HG03095 (cell line): Measurements from ENCODE around the gene FAM180A.
"Not testable (repeated sequence)": the region's sequence is repeated elsewhere in the genome, so short reads cannot be mapped to it uniquely, and the experiment has no call there.

Source experiments
- ATAC-seq: cut with Tn5 transposase; IDR thresholded peaks from one replicate; pipeline ENCODE4 v1.9.1; 2021; ENCODE audit warnings: moderate library complexity; ENCODE audit not compliant: unreplicated experiment

The FAM180A gene

DNA sequence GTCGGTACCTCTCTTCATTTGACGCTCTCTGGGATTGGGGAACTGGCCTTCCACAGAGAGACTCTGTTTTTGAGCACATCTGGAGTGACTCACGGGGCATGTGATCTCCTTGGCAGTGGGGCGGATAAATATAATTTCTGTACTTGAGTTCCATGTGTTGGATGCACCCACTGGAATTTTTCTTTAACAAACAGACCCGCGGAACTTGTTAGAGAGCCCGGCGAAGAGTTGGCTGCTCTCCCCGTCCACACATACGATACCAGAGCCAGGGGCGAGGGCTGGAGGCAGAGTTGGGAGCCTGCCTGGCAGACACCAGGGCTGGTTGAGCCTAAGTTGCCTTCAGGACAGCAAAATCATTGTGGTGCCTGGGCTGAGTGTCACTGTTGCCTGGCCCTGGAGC lies at the start of gene FAM180A:
TSS of gene FAM180A (minus strand) at position 44 of the 400 bp plus-strand sequence. CDS start 233 bp downstream, outside the sequence.
- no peak for ATAC-seq

GRCh38 chr7:135798095-135798494 lies 49.5 kb upstream of the FAM180A start:
- ATAC-seq = no peak

- ATAC-seq = no peak
Observed at GRCh38 chr7:135795846-135796570, 47.4 kb upstream of the FAM180A start.

GRCh38 chr7:135793841-135794240 lies 45.2 kb upstream of the FAM180A start:
- no peak for ATAC-seq

- ATAC-seq = no peak
Observed at GRCh38 chr7:135792866-135793265, 44.3 kb upstream of the FAM180A start.

GRCh38 chr7:135792363-135792668 lies 43.7 kb upstream of the FAM180A start:
- no peak for ATAC-seq

GRCh38 chr7:135791543-135792362 lies 43.1 kb upstream of the FAM180A start:
- no peak for ATAC-seq

- ATAC-seq = no peak
Observed at GRCh38 chr7:135790371-135790977, 41.9 kb upstream of the FAM180A start.

DNA sequence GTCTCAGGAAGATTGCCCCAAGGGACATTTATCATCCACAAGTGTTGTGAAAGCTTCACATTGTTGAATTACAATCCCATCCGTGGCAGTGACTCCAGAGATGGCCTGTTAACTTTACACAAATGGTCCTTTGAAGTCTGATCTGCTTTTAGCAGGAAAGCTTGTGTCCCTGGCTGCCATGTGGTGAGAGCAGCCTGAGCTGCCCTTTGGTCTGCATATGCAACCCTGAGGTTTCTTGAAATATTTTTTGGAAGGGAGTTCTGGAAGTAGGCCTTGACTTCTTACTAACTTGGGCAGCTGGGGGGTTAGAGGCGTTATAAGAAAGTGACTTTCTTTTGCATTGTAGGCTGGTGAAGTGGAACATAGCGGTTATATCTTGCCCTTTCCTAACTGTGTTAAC lies 41.3 kb upstream of the FAM180A start:
- ATAC-seq = no peak

DNA sequence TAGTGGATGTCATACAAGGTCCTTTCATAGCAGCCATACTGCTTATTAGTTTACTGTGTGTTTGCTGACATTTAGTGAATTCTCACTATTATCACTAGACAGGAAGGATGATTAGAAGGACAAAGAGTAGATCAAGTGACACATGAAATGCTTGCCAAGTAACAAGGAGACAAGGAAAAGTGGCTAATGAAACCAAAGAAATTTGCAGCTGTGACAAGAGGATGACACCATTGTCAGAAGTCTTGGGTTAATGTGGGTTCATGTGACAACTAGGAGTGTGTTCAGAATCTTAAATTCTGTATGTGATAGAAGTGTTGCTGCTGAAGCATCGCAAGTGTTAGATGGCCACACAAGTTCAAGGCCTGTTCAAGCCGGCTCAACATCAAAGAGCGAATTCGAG lies 40.8 kb upstream of the FAM180A start:
- ATAC-seq = no peak

- no peak for ATAC-seq
Observed at GRCh38 chr7:135786911-135787310, 38.3 kb upstream of the FAM180A start.

GRCh38 chr7:135785065-135785464 lies 36.5 kb upstream of the FAM180A start:
- ATAC-seq = no peak

DNA sequence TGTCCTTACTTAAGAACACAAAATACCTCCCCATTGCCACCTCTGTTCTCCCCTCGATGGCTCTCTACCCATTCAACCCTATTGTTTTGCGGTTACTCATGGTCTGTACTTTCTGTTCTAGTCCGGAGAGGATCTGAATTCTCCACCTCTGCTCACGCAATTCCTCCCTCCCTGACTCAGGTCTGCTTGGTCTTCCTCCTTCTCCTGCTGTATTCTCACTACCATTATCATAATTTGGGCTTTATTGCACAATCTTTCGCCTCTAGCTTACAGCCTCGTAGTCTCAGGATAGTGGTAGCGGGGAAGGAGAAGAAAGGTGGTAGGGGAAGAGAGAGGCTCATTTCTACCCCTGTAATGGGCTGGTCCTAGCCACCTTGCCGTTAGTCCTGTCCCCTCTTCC lies 35.4 kb upstream of the FAM180A start:
- ATAC-seq = no peak

GRCh38 chr7:135782801-135783200 lies 34.2 kb upstream of the FAM180A start:
- ATAC-seq = no peak

GRCh38 chr7:135782377-135782776 lies 33.8 kb upstream of the FAM180A start:
- no peak for ATAC-seq

- ATAC-seq = no peak
Observed at GRCh38 chr7:135777626-135778398, 29.2 kb upstream of the FAM180A start.

DNA sequence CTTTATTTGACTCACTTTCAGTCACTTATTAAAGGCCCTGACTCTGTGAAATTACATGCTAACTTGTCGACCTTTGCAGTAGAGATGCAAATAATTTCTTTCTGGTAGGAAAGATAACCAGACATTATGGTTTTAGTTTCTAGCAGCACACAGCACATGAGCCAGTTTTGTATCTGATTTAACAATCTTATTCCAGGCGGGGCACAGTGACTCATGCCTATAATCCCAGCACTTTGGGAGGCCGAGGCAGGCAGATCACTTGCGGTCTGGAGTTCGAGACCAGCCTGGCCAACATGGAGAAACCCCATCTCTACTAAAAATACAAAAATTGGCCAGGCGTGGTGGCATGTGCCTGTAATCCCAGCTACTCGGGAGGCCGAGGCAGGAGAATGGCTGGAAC lies 27.3 kb upstream of the FAM180A start:
- ATAC-seq = not testable (repeated sequence)

GRCh38 chr7:135775230-135775629 lies 26.6 kb upstream of the FAM180A start:
- no peak for ATAC-seq

- ATAC-seq = no peak
Observed at GRCh38 chr7:135774284-135774683, 25.7 kb upstream of the FAM180A start.

DNA sequence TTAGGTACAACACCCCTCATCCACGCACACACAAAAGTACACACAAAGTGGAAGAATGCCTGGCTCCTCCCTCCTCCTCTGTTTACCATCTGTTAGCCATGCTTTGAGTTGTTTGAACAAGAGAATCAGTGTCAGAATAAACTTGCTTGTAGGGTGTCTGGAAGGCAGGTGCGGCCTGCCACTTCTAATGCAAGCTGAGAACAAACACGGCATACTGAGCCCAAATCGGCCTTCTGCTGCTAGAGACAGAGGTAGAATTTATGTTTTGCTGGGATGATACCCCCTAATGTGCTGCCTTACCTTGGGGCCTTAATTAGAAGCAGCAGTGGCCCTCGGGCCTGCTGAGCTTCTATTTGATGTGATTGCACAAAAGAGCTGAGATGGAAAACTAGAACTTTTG lies 24.9 kb upstream of the FAM180A start:
- no peak for ATAC-seq

DNA sequence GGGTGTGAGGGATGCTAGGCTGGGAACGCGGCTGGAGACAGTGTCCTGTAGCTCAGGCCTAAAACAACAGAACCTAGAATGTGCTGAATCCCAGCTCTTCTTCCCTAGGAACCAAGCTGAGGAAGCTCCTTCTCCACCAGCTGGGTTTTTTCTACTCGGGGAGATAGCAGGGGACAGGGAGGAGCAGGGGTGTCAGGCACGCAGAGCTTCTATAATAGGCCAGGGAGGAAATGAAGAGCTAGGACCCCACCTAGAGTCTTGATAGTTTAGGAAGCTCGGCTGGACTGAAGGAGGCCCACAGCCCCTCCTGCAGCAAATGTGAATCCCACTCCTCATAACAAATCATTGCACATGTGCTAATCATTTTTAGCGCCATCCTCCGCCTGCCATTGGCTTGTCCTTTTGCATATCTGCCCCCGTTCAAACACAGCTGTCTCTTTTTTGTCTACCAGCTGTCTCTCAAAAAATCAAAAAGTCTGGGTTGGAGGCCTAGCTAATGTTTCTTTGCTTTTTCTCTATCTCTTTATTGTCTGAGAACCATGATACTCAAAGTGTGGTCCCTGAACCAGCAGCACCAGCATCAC lies 24.1 kb upstream of the FAM180A start:
- ATAC-seq = no peak
